HepG2 (cell line): ENCODE results near the gene SMIM36.

Experiments used
- CHD2 ChIP-seq: IDR thresholded peaks from 2 replicates; pipeline ENCODE4 v1.6.1; 2011; ENCODE audit warnings: low read depth, low read length, improper control_type of control experiment
- CREB1 ChIP-seq, 2 experiments: fragments of 450-650 bp in 1 of 2; IDR thresholded peaks; 2 replicates each; pipeline ENCODE4 v1.6.1; 2016 to 2017; ENCODE audit warnings: control low read depth in 1 of 2, mild to moderate bottlenecking in 1 of 2, missing compliant biosample characterization in 1 of 2, missing genetic modification characterization in 1 of 2
- CTCF ChIP-seq: sonication (generic); formaldehyde crosslinking; IDR thresholded peaks from 2 replicates; pipeline ENCODE4 v1.5.0; 2020; ENCODE audit warnings: mild to moderate bottlenecking, missing genetic modification reagents, moderate library complexity
- GATAD2A ChIP-seq: IDR thresholded peaks from 2 replicates; pipeline ENCODE4 v1.6.1; 2016
- HNF4G ChIP-seq, 2 experiments: sonication (generic) in 1 of 2; formaldehyde crosslinking in 1 of 2; IDR thresholded peaks; 2 replicates each; pipeline versions ENCODE4 v1.4.0 to v1.6.1; 2011 to 2020; ENCODE audit warnings: borderline replicate concordance in 2 of 2, low read depth in 2 of 2, mild to moderate bottlenecking in 2 of 2, low read length in 1 of 2, missing genetic modification reagents in 1 of 2, moderate library complexity in 1 of 2
- KLF6 ChIP-seq: IDR thresholded peaks from 2 replicates; pipeline ENCODE4 v1.8.0; 2016; ENCODE audit warnings: missing biosample characterization, missing genetic modification reagents
- SETDB1 ChIP-seq: sonication (generic); formaldehyde crosslinking; IDR thresholded peaks from 2 replicates; pipeline ENCODE4 v1.5.1; 2020; ENCODE audit warnings: missing genetic modification reagents, mild to moderate bottlenecking, borderline replicate concordance
- SNAPC2 ChIP-seq: sonication (generic); formaldehyde crosslinking; IDR thresholded peaks from 2 replicates; pipeline ENCODE4 v1.8.1; 2022; ENCODE audit warnings: mild to moderate bottlenecking, missing genetic modification reagents
- ZNF362 ChIP-seq: sonication (generic); formaldehyde crosslinking; IDR thresholded peaks from 2 replicates; pipeline ENCODE4 v1.4.0; 2020; ENCODE audit warnings: missing genetic modification reagents, mild to moderate bottlenecking, borderline replicate concordance

GRCh38 chr17:55436224-55437158 lies 74.8 kb downstream of the SMIM36 start:
- TF ChIP-seq CHD2 (no peak), SNAPC2 (CRISPR knock-in tag) (no peak), CREB1 (IDR thresholded peaks at IDR 0.05) (no peak), CREB1 (CRISPR knock-in tag; IDR thresholded peaks at IDR 0.05) (no peak), GATAD2A (CRISPR knock-in tag) (no peak), CTCF (CRISPR knock-in tag) (no peak), KLF6 (CRISPR knock-in tag) (no peak), HNF4G (IDR thresholded peaks at IDR 0.05; ENCODE audit: borderline replicate concordance, low read depth, low read length) (no peak), HNF4G (CRISPR knock-in tag; IDR thresholded peaks at IDR 0.05; ENCODE audit: borderline replicate concordance, low read depth) (no peak), ZNF362 (CRISPR knock-in tag) (no peak), SETDB1 (CRISPR knock-in tag) (no peak)
